Smooth muscle cell (in vitro differentiated cells): ENCODE measurements around the gene NHERF1. TPM values are rescaled to one million over a fixed set of nuclear protein-coding genes. Genes with fewer than 3 reads are reported as not detected.

ENCODE experiments used
- DNase-seq: peaks from one replicate; lab custom pipeline; 2025; ENCODE audit not compliant: unreplicated experiment; lab: John Stamatoyannopoulos, UW
- H2AFZ ChIP-seq: fragments of 200-600 bp; sonication (generic); 2 replicates; pipeline ENCODE4 v1.6.0; 2016; ENCODE audit warnings: antibody characterized with exemption, low read depth, mild to moderate bottlenecking
- H3F3A ChIP-seq: fragments of 200-600 bp; sonication (generic); 2 replicates; pipeline ENCODE4 v1.6.0; 2017; ENCODE audit warnings: antibody characterized with exemption, low read depth
- H3K27ac ChIP-seq: fragments of 200-600 bp; sonication (generic); 2 replicates; pipeline ENCODE4 v1.5.1; 2016; ENCODE audit warnings: low read depth, mild to moderate bottlenecking
- H3K27me3 ChIP-seq: fragments of 200-600 bp; sonication (generic); 2 replicates; pipeline ENCODE4 v1.6.1; 2016; ENCODE audit warnings: low read depth, mild to moderate bottlenecking
- H3K36me3 ChIP-seq: fragments of 200-600 bp; sonication (generic); 2 replicates; pipeline ENCODE4 v1.5.1; 2016; ENCODE audit warnings: low read depth
- H3K4me1 ChIP-seq: fragments of 200-600 bp; sonication (generic); 2 replicates; pipeline ENCODE4 v1.5.1; 2016; ENCODE audit warnings: low read depth
- H3K4me2 ChIP-seq: fragments of 200-600 bp; sonication (generic); 2 replicates; pipeline ENCODE4 v1.6.0; 2016; ENCODE audit warnings: mild to moderate bottlenecking
- H3K4me3 ChIP-seq: fragments of 200-600 bp; sonication (generic); 2 replicates; pipeline ENCODE4 v1.5.1; 2016; ENCODE audit warnings: mild to moderate bottlenecking
- H3K79me2 ChIP-seq: fragments of 200-600 bp; sonication (generic); 2 replicates; pipeline ENCODE4 v1.6.0; 2016; ENCODE audit warnings: low read depth, mild to moderate bottlenecking
- H3K9ac ChIP-seq: fragments of 200-600 bp; sonication (generic); 2 replicates; pipeline ENCODE4 v1.6.0; 2016; ENCODE audit warnings: low read depth
- H3K9me3 ChIP-seq: fragments of 200-600 bp; sonication (generic); replicated peaks from 2 replicates; pipeline ENCODE4 v1.5.1; 2016; ENCODE audit warnings: low read depth
- H4K20me1 ChIP-seq: fragments of 200-600 bp; sonication (generic); 2 replicates; pipeline ENCODE4 v1.6.0; 2016; ENCODE audit warnings: low read depth
- CTCF ChIP-seq: fragments of 200-600 bp; sonication (generic); IDR thresholded peaks from 2 replicates; pipeline ENCODE4 v1.5.1; 2017; ENCODE audit warnings: borderline replicate concordance, mild to moderate bottlenecking, antibody characterized with exemption; ENCODE audit not compliant: insufficient read depth, poor library complexity, severe bottlenecking
- WGBS: methylation state at CpG from one replicate; pipeline ENCODE4 v1.1.7; 2016; ENCODE audit warnings: low lambda C conversion rate; 5-methylcytosine and 5-hydroxymethylcytosine counted together
- polyA plus RNA-seq: library from polyadenylated mRNA; unstranded; fragments of >200 nt; fragmentation: Nextera tagmentation; extraction: Ambion mirVana; gene quantifications from 2 replicates; pipeline ENCODE4 v1.2.1, GENCODE V29; 2016
- total RNA-seq: library from RNA; depleted of rRNA; stranded (reverse); fragments of >200 nt; gene quantifications from 2 replicates; pipeline ENCODE4 v1.2.3, GENCODE V29; 2014

NHERF1 gene
- total and polyA plus RNA-seq, 2 experiments from 2014 or later = 23.2 to 31.9 TPM

GRCh38 chr17:74728702-74729075, 19.7 kb upstream of the NHERF1 start:
- Histone ChIP-seq H3K27ac (no peak overlapping the region), H3K9ac (no peak overlapping the region), H3K4me3 (no peak overlapping the region), H3F3A (no peaks in the 10 kb centered on the region), H4K20me1 (no peaks in the 10 kb centered on the region), H3K9me3 (no peaks in the 10 kb centered on the region), H2AFZ (no peak overlapping the region), H3K4me2 (no peak overlapping the region), H3K36me3 (no peaks in the 10 kb centered on the region), H3K4me1 (no peaks in the 10 kb centered on the region), H3K79me2 (no peaks in the 10 kb centered on the region), H3K27me3 (peaks cover 6% of the 10 kb centered on the region)
- 98% methylated on average over 3 of the region's 3 CpGs for WGBS
- TF ChIP-seq CTCF = no peak
- DNase-seq = no peak

GRCh38 chr17:74729368-74729767, 19.1 kb upstream of the NHERF1 start:
- Histone ChIP-seq H2AFZ (no peak overlapping the region), H3K27ac (no peak overlapping the region), H3K4me2 (no peak overlapping the region), H3K9ac (no peak overlapping the region), H3K27me3 (peaks cover 9% of the 10 kb centered on the region), H3K36me3 (no peaks in the 10 kb centered on the region), H3K4me1 (no peaks in the 10 kb centered on the region), H3K79me2 (no peaks in the 10 kb centered on the region), H3K4me3 (no peak overlapping the region), H3F3A (no peaks in the 10 kb centered on the region), H4K20me1 (no peaks in the 10 kb centered on the region), H3K9me3 (no peaks in the 10 kb centered on the region)
- WGBS = 95% methylated on average over 5 of the region's 5 CpGs
- no peak for TF ChIP-seq CTCF
- DNase-seq = no peak

GRCh38 chr17:74729866-74730265, 18.6 kb upstream of the NHERF1 start:
- Histone ChIP-seq H2AFZ (no peak overlapping the region), H3F3A (no peaks in the 10 kb centered on the region)
- no peak for TF ChIP-seq CTCF

GRCh38 chr17:74730491-74731346, 17.7 kb upstream of the NHERF1 start:
- peaks cover 23% of the 10 kb centered on the region for H3K27me3 ChIP-seq

More at GRCh38 chr17:74729866-74730265, 18.6 kb upstream of the NHERF1 start:
- WGBS = 90% methylated on average over 15 of the region's 15 CpGs
- Histone ChIP-seq H3K36me3 (no peaks in the 10 kb centered on the region), H3K4me3 (no peak overlapping the region), H3K4me1 (no peaks in the 10 kb centered on the region), H3K27me3 (peaks cover 14% of the 10 kb centered on the region), H4K20me1 (no peaks in the 10 kb centered on the region), H3K79me2 (no peaks in the 10 kb centered on the region), H3K27ac (no peak overlapping the region), H3K4me2 (no peak overlapping the region), H3K9ac (no peak overlapping the region), H3K9me3 (no peaks in the 10 kb centered on the region)
- no peak for DNase-seq

More at GRCh38 chr17:74730491-74731346, 17.7 kb upstream of the NHERF1 start:
- Histone ChIP-seq H4K20me1 (no peaks in the 10 kb centered on the region), H3K4me3 (no peak overlapping the region), H3K9me3 (no peaks in the 10 kb centered on the region), H2AFZ (no peak overlapping the region), H3F3A (no peaks in the 10 kb centered on the region), H3K4me2 (no peak overlapping the region), H3K27ac (no peak overlapping the region), H3K4me1 (no peaks in the 10 kb centered on the region), H3K9ac (no peak overlapping the region), H3K36me3 (no peaks in the 10 kb centered on the region), H3K79me2 (no peaks in the 10 kb centered on the region)
- WGBS = 89% methylated on average over 16 of the region's 16 CpGs
- no peak for TF ChIP-seq CTCF
- DNase-seq = no peak
